HPDE6-E6E7 (cell line): Measurements from ENCODE around the gene FUT1.
"Not testable (repeated sequence)": the region's sequence is repeated elsewhere in the genome, so short reads cannot be mapped to it uniquely, and the experiment has no call there.

Experiments used
- DNase-seq: peaks from one replicate; pipeline ENCODE4 v3.0.0; 2011; ENCODE audit warnings: missing footprints; ENCODE audit errors: extremely low spot score

FUT1 gene

GRCh38 chr19:48768994-48769713 lies 16.7 kb upstream of the FUT1 start:
- DNase-seq, result no peak

DNA sequence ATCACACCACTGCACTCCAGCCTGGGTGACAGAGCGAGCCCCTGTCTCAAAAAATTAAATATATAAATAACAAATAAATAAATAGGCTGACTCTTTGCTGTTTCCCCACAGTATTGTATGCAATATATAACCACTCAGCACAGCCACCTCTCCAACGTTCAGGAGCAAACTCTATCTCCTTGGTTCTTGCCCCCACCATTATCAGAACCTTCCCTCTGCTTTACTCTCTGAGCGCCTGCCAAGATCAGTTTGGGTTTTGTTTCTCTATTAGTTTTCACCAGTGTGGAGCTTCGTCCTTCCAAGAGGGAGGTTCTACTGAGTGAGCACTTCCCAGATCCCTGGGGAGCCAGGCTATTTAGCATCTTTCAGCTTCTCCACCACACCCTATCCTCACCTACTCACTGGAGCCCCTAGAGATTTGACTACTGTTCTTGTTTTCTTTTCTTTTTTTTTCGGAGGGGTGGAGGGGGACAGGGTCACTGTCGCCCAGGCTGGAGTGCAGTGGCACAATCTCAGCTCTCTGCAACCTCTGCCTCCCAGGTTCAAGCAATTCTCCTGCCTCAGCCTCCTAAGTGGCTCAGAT lies 15.8 kb upstream of the FUT1 start:
- not testable (repeated sequence) for DNase-seq

- not testable (repeated sequence) for DNase-seq
Measured at GRCh38 chr19:48765816-48766215, 13.4 kb upstream of the FUT1 start.

DNA sequence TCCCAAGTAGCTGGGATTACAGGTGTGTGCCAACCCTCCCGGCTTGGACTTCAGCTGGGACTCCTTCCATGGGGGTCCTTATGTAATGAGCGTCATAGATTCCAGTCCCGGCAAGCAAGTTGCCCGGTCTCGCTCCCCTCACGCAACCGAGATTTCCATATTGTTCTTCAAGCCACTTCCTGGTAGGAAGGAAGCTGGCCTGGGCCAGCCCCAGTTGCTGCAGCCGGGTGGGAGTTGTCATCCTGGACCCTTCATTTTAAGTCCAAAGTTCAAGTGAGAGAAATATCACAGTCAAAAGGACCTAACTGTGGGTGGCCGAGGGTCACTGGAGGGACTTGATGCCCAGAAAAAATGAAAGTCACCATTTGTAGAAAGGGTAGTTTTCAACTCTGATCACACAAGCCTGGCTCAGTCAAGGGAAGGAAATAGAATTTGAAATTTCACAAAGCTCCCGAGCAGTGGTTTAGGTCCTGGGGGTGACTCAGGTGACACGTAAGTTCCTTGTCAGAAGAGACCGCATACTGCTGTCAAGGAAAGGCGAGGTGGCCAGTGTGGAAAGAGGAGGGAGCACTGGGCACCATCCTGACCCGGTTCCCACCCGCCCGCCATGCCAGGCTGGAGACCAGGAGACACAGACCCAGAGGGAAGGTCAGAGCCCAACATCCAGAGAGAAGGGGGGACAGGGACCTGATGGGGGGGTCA lies 8.2 kb upstream of the FUT1 start:
- no peak for DNase-seq

GRCh38 chr19:48757741-48758144 lies 5.3 kb upstream of the FUT1 start:
- no peak for DNase-seq

GRCh38 chr19:48757089-48757675 lies 4.7 kb upstream of the FUT1 start:
- no peak for DNase-seq

GRCh38 chr19:48756686-48757085 lies 4.2 kb upstream of the FUT1 start:
- no peak for DNase-seq

DNA sequence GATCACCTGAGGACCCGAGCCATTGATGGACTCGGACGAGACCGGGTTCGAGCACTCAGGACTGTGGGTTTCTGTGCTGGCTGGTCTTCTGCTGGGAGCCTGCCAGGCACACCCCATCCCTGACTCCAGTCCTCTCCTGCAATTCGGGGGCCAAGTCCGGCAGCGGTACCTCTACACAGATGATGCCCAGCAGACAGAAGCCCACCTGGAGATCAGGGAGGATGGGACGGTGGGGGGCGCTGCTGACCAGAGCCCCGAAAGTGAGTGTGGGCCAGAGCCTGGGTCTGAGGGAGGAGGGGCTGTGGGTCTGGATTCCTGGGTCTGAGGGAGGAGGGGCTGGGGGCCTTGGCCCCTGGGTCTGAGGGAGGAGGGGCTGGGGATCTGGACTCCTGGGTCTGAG lies 3.8 kb upstream of the FUT1 start:
- DNase-seq, result no peak

DNA sequence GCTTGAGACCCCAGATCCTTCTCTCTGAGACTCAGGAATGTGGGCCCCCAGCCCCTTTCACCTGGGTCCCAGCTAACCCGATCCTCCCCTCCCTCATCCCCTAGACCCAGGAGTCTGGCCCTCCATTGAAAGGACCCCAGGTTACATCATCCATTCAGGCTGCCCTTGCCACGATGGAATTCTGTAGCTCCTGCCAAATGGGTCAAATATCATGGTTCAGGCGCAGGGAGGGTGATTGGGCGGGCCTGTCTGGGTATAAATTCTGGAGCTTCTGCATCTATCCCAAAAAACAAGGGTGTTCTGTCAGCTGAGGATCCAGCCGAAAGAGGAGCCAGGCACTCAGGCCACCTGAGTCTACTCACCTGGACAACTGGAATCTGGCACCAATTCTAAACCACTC lies 3.3 kb upstream of the FUT1 start:
- DNase-seq, result no peak

DNA sequence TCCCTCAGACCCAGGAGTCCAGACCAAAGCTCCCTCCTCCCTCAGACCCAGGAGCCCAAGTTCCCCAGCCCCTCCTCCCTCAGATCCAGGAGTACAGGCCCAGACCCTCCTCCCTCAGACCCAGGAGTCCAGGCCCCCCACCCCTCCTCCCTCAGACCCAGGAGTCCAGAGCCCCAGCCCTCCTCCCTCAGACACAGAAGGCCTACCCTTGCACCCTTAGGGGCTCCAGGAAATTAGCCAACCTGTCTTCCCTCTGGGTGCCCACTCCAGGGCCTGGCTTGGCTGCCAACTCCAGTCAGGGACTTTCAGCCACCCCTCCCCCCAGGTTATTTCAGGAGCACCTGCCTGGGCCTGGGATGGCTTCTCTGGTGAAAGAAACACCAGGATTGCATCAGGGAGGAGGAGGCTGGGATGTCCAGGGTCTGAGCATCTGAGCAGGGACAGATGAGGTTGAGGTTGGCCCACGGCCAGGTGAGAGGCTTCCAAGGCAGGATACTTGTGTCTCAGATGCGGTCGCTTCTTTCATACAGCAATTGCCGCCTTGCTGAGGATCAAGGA lies 2.7 kb upstream of the FUT1 start, which contains the start of gene FGF21:
TSS of gene FGF21 (plus strand) at position 441 of the 558 bp plus-strand sequence. CDS start 713 bp downstream, outside the sequence.
- no peak for DNase-seq

- DNase-seq, result no peak
Measured at GRCh38 chr19:48751845-48752495, 471 bp downstream of the FUT1 start.

- DNase-seq, result no peak
Measured at GRCh38 chr19:48750771-48751504, 1.5 kb downstream of the FUT1 start.

- DNase-seq, result no peak
Measured at GRCh38 chr19:48750351-48750750, 2.1 kb downstream of the FUT1 start.

- DNase-seq, result no peak
Measured at GRCh38 chr19:48749571-48750198, 2.8 kb downstream of the FUT1 start.

DNA sequence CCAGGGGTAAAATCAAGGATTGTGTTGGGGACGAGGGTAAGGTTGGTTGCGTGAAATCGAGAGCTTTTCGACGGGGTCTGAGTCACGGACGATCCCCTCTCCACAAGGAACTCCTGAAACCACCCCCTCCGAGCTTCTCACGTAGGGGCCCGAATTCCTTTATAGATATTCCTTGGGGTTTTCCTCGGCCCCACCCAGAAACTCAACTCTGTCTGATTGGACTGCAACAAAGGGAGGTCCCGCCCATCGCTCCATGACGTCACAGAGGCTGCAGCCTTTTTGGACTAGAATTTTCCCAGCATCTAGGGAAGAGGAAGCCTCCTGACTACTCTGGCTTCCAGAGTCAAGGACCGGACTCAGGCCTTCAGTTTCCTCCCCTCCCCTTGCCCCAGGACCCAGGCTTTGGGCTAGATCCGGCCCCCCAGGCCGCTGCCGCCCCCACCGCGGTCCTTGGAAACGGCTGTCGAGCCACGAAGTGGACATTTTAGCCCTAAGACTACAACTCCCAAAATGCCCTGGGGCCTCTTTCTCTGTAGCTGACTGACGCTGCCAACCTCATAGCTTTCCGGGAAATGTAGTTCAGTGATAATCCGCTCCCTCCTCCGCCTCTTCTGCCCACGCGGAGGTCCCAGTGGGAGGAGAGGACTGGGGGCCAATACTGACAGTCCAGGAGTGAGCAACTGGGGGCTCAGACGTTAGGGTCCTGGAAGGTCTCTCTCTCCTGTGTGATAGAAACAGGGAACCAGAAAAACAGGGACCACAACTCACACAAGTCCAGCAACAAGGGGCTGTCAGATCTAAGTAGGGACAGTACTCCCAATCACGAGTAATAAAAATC lies 5.5 kb downstream of the FUT1 start, which contains the start of gene IZUMO1:
TSS of gene IZUMO1 (minus strand) at position 172 of the 838 bp plus-strand sequence. CDS start 1,050 bp downstream, outside the sequence.
- no peak for DNase-seq

DNA sequence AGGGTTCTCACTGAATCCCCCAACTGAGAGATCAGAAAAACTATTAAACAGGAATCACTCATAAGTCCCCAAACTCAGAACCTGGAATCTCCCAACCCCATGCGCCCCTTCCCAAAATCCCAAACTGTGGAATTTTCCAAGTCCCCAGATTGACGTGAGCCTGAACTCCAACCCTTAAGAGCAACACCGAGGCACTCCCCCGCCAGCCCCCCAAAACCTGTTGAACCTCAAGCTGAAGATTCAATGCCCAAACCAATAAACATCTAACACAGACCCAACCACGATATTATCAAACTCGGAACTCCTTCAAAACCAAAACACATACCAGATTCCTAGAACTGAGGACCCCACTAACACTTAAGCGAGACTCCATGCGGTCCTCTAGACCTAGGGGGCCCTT lies 6.3 kb downstream of the FUT1 start:
- no peak for DNase-seq

- no peak for DNase-seq
Measured at GRCh38 chr19:48745208-48745995, 7.0 kb downstream of the FUT1 start.

- DNase-seq, result no peak
Measured at GRCh38 chr19:48742096-48742495, 10.3 kb downstream of the FUT1 start.
